Loucy (cell line): Measurements from ENCODE around the gene WDPCP.

Experiments used
- H2AFZ ChIP-seq: fragments of 200-600 bp; sonication (generic); 2 replicates; pipeline ENCODE4 v1.6.0; 2016; ENCODE audit warnings: antibody characterized with exemption, mild to moderate bottlenecking, low read length, moderate library complexity
- H3F3A ChIP-seq: fragments of 200-600 bp; 2 replicates; pipeline ENCODE4 v1.6.0; 2016; ENCODE audit warnings: antibody characterized with exemption, low read depth, mild to moderate bottlenecking
- H3K27me3 ChIP-seq: fragments of 200-600 bp; sonication (generic); 2 replicates; pipeline ENCODE4 v1.6.1; 2014; ENCODE audit warnings: low read length, mild to moderate bottlenecking; ENCODE audit not compliant: insufficient read depth, poor library complexity, severe bottlenecking
- H3K36me3 ChIP-seq: fragments of 200-600 bp; sonication (generic); 2 replicates; pipeline ENCODE4 v1.6.1; 2016; ENCODE audit warnings: low read length; ENCODE audit not compliant: insufficient read depth
- H3K4me1 ChIP-seq: fragments of 200-600 bp; sonication (generic); 2 replicates; pipeline ENCODE4 v1.5.1; 2014; ENCODE audit warnings: low read length, mild to moderate bottlenecking; ENCODE audit not compliant: insufficient read depth, poor library complexity, severe bottlenecking
- H3K4me2 ChIP-seq: fragments of 200-600 bp; sonication (generic); 2 replicates; pipeline ENCODE4 v1.6.0; 2014; ENCODE audit warnings: antibody characterized with exemption, low read length, low read depth, mild to moderate bottlenecking; ENCODE audit not compliant: poor library complexity, severe bottlenecking
- H3K4me3 ChIP-seq: fragments of 200-600 bp; sonication (generic); 2 replicates; pipeline ENCODE4 v1.5.1; 2014; ENCODE audit warnings: low read length, mild to moderate bottlenecking, mixed read lengths; ENCODE audit not compliant: poor library complexity, severe bottlenecking
- H3K79me2 ChIP-seq: fragments of 200-600 bp; sonication (generic); 2 replicates; pipeline ENCODE4 v1.6.1; 2014; ENCODE audit warnings: low read length; ENCODE audit not compliant: insufficient read depth
- H3K9ac ChIP-seq: fragments of 200-600 bp; sonication (generic); 2 replicates; pipeline ENCODE4 v1.6.0; 2014; ENCODE audit warnings: mild to moderate bottlenecking, low read depth, low read length, moderate library complexity; ENCODE audit not compliant: poor library complexity, severe bottlenecking
- H3K9me2 ChIP-seq: fragments of 200-600 bp; sonication (generic); replicated peaks from 2 replicates; pipeline ENCODE4 v1.6.1; 2016; ENCODE audit warnings: low read depth, low read length, mixed read lengths
- H3K9me3 ChIP-seq: fragments of 200-600 bp; sonication (generic); 2 replicates; pipeline ENCODE4 v1.6.1; 2014; ENCODE audit warnings: mild to moderate bottlenecking, antibody characterized with exemption, low read length, low read depth; ENCODE audit not compliant: insufficient read depth
- H4K20me1 ChIP-seq: fragments of 200-600 bp; sonication (generic); 2 replicates; pipeline ENCODE4 v1.6.0; 2014; ENCODE audit warnings: antibody characterized with exemption, low read length, mild to moderate bottlenecking; ENCODE audit not compliant: insufficient read depth, poor library complexity, severe bottlenecking
- EZH2phosphoT487 ChIP-seq: fragments of 200-600 bp; IDR thresholded peaks from 2 replicates; pipeline ENCODE4 v1.6.1; 2018; ENCODE audit warnings: antibody characterized with exemption, mild to moderate bottlenecking, moderate library complexity, borderline replicate concordance
- TF ChIP-seq, protein P1 (sequence below): fragments of 200-600 bp; sonication (generic); conservative IDR thresholded peaks from 2 replicates; pipeline ENCODE4 v1.5.1; 2014; ENCODE audit warnings: mild to moderate bottlenecking, antibody characterized with exemption, low read length

The WDPCP gene, protein sequence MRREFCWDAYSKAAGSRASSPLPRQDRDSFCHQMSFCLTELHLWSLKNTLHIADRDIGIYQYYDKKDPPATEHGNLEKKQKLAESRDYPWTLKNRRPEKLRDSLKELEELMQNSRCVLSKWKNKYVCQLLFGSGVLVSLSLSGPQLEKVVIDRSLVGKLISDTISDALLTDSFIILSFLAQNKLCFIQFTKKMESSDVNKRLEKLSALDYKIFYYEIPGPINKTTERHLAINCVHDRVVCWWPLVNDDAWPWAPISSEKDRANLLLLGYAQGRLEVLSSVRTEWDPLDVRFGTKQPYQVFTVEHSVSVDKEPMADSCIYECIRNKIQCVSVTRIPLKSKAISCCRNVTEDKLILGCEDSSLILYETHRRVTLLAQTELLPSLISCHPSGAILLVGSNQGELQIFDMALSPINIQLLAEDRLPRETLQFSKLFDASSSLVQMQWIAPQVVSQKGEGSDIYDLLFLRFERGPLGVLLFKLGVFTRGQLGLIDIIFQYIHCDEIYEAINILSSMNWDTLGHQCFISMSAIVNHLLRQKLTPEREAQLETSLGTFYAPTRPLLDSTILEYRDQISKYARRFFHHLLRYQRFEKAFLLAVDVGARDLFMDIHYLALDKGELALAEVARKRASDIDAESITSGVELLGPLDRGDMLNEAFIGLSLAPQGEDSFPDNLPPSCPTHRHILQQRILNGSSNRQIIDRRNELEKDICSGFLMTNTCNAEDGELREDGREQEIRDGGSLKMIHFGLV

DNA sequence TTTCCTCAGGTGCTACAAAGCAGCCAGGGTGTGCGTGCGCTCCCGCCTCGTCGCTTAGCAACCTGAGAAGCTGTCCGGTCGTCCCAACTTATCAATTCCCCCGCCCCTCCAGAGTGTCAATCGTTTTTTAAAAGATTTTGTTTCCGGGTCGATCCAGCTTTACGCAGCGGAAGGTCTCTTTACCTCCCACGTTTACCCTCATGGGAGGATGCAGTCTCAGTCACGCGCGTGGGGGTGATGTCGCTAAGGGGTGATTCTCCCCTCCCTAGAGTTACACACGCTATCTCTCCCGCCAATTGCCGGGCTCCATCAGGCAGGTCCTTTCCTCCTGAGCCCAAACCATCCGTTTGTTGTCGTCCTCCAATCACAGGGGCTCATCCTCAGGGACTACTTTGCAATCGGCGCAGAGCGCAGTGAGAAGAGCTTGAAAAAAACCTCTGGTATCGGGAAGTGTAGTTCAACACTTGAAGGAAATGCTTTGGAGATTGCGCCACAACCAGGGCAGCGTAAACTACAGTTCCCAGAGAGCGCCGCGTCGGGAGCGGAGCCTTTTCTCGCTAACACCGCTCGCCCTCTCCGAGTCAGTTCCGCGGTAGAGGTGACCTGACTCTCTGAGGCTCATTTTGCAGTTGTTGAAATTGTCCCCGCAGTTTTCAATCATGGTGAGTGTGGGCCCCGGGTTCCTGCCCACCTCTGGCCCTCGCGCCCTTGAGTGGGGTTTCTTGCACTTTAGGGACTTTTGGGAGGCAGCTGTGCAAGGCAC, at the start of gene WDPCP, which contains the start of gene MDH1:
WDPCP (minus strand) TSS at position 93 of the 763 bp plus-strand sequence. CDS start 206 bp downstream, outside the sequence.
MDH1 (plus strand) TSS at position 579 of the 763 bp plus-strand sequence; CDS start at position 660, 81 bp downstream.
- Histone ChIP-seq H3K4me2 (peak within 1 kb of the TSS; percentile 87), H3F3A (no peaks in the 10 kb centered on the region), H2AFZ (peak within 1 kb of the TSS; percentile 98), H3K4me3 (peak within 1 kb of the TSS; percentile 92), H3K27me3 (no peaks in the 10 kb centered on the region), H4K20me1 (peaks cover 29% of the 10 kb centered on the region), H3K9me3 (no peaks in the 10 kb centered on the region), H3K9me2 (no peaks in the 10 kb centered on the region), H3K36me3 (no peaks in the 10 kb centered on the region), H3K4me1 (peaks cover 48% of the 10 kb centered on the region), H3K79me2 (peaks cover 69% of the 10 kb centered on the region), H3K9ac (peak within 1 kb of the TSS; percentile 89)
- TF ChIP-seq, protein P1, sequence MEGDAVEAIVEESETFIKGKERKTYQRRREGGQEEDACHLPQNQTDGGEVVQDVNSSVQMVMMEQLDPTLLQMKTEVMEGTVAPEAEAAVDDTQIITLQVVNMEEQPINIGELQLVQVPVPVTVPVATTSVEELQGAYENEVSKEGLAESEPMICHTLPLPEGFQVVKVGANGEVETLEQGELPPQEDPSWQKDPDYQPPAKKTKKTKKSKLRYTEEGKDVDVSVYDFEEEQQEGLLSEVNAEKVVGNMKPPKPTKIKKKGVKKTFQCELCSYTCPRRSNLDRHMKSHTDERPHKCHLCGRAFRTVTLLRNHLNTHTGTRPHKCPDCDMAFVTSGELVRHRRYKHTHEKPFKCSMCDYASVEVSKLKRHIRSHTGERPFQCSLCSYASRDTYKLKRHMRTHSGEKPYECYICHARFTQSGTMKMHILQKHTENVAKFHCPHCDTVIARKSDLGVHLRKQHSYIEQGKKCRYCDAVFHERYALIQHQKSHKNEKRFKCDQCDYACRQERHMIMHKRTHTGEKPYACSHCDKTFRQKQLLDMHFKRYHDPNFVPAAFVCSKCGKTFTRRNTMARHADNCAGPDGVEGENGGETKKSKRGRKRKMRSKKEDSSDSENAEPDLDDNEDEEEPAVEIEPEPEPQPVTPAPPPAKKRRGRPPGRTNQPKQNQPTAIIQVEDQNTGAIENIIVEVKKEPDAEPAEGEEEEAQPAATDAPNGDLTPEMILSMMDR: no peak
- no peak for TF ChIP-seq EZH2phosphoT487

DNA sequence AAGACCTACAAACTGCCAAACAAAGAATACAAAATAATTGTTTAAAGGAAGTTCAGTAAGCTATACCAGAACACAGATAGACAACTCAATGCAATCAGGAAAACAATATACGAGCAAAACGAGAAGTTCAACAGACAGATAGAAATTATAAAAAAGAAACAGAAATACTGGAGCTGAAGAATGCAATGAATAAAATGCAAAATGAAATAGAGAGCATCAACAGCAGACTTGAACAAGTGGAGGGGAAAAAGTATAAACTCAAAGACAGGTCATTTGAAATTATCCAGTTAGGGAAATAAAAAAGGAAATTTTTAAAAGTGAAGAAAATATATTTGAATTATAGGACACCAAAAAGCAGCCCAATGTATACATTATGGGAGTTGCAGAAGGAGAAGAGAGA, 44.1 kb upstream of the WDPCP start:
- Histone ChIP-seq H3K4me2 (no peak overlapping the region), H3K79me2 (no peaks in the 10 kb centered on the region), H3K9me2 (no peaks in the 10 kb centered on the region), H4K20me1 (no peaks in the 10 kb centered on the region), H2AFZ (no peak overlapping the region), H3K9me3 (peaks cover 7% of the 10 kb centered on the region), H3K4me1 (peaks cover 2% of the 10 kb centered on the region), H3K4me3 (no peak overlapping the region), H3K27me3 (no peaks in the 10 kb centered on the region), H3K36me3 (no peaks in the 10 kb centered on the region), H3K9ac (no peak overlapping the region), H3F3A (no peaks in the 10 kb centered on the region)
- TF ChIP-seq, protein P1: no peak
- TF ChIP-seq EZH2phosphoT487: no peak

DNA sequence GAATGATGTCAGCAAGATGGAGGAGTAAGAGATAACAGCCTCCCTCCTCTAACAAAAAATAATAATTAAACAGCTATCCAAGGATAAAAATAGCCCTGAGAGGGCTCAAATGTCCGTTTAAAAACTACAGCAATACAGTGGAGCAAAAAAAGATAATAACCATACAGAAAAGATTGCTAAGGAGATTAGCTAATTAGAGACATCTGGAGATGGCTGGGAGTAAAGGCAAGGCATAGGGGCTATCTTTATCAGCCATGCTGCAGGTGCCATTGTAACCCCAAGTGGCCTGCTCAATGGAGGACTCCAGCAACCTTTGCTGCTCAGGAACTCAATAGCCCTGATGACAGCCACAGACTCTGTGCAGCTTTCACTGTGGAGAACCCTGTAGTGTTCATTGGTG, 43.2 kb upstream of the WDPCP start:
- no peaks in the 10 kb centered on the region for H3K9me2 ChIP-seq
- TF ChIP-seq EZH2phosphoT487: no peak
- TF ChIP-seq, protein P1: no peak
- no peaks in the 10 kb centered on the region for H3K27me3 ChIP-seq
- H3K4me2 ChIP-seq: no peak overlapping the region
- H3K9me3 ChIP-seq: peaks cover 7% of the 10 kb centered on the region
- H3K79me2 ChIP-seq: no peaks in the 10 kb centered on the region
- H2AFZ ChIP-seq: no peak overlapping the region
- H3K4me1 ChIP-seq: peaks cover 1% of the 10 kb centered on the region
- H4K20me1 ChIP-seq: no peaks in the 10 kb centered on the region
- no peaks in the 10 kb centered on the region for H3F3A ChIP-seq
- H3K9ac ChIP-seq: no peak overlapping the region
- H3K36me3 ChIP-seq: no peaks in the 10 kb centered on the region
- no peak overlapping the region for H3K4me3 ChIP-seq
